Stomach (tissue), 9 donors: ENCODE measurements around the gene UNC80. TPM values are rescaled to one million over a fixed set of nuclear protein-coding genes. Genes with fewer than 3 reads are reported as not detected.

Source experiments
- DNase-seq, 2 donors: peaks; one replicate each; pipeline versions ENCODE4 v3.0.0 to v3.0.0-alpha.2; 2013 to 2019
- H3K27ac ChIP-seq, 5 donors: fragments of 200-600 bp in 4 of 5; sonication (generic) in 4 of 5; one replicate each; pipeline ENCODE4 v1.5.1; 2013 to 2019; ENCODE audit warnings: mild to moderate bottlenecking in 1 of 5, moderate library complexity in 1 of 5
- H3K27me3 ChIP-seq, 3 donors: fragments of 200-600 bp; sonication (generic); one replicate each; pipeline ENCODE4 v1.5.1; 2017 to 2019; ENCODE audit warnings: mixed run types in 1 of 3
- H3K36me3 ChIP-seq, 4 donors: fragments of 200-600 bp; sonication (generic); 1 replicate in 3 of 4; 2 replicates in 1 of 4; pipeline ENCODE4 v1.5.1; 2016 to 2019
- H3K4me1 ChIP-seq, 4 donors: fragments of 200-600 bp; sonication (generic); one replicate each; pipeline ENCODE4 v1.5.1; 2016 to 2019
- H3K4me3 ChIP-seq, 4 donors: fragments of 200-600 bp; sonication (generic) in 3 of 4; one replicate each; pipeline ENCODE4 v1.5.1; 2016 to 2019; ENCODE audit warnings: mild to moderate bottlenecking in 1 of 4
- H3K9me3 ChIP-seq, 4 donors: fragments of 200-600 bp; sonication (generic); one replicate each; pipeline ENCODE4 v1.5.1; 2016 to 2019
- CTCF ChIP-seq, 7 experiments: fragments of 450-650 bp in 4 of 7; fragments of 200-600 bp in 3 of 7; sonication (generic) in 3 of 7; IDR thresholded peaks; one replicate each; pipeline ENCODE4 v1.5.1; 2016 to 2019; ENCODE audit warnings: antibody characterized with exemption in 7 of 7, control low read depth in 2 of 7, mild to moderate bottlenecking in 1 of 7
- EP300 ChIP-seq: sonication (generic); formaldehyde crosslinking; IDR thresholded peaks from one replicate; pipeline ENCODE4 v1.6.1; 2017; ENCODE audit warnings: antibody characterized with exemption
- POLR2A ChIP-seq, 4 donors: fragments of 450-650 bp; IDR thresholded peaks; one replicate each; pipeline ENCODE4 v1.6.1; 2016; ENCODE audit warnings: antibody characterized with exemption in 4 of 4, control low read depth in 2 of 4, mild to moderate bottlenecking in 1 of 4, moderate library complexity in 1 of 4
- POLR2AphosphoS5 ChIP-seq, 3 donors: sonication (generic); formaldehyde crosslinking; IDR thresholded peaks; one replicate each; pipeline ENCODE4 v1.6.1; 2016; ENCODE audit warnings: antibody characterized with exemption in 3 of 3
- WGBS, 5 donors: extraction: QIAGEN DNeasy Blood & Tissue Kit in 3 of 5; methylation state at CpG; one replicate each; pipeline versions ENCODE4 v1.1.5 to v1.1.7; 2013 to 2018; 5-methylcytosine and 5-hydroxymethylcytosine counted together
- intact Hi-C: fragments of 100-400 bp; cut with DNase I; formaldehyde crosslinking; loops from one replicate; pipeline ENCODE4 v1.15.1; 2023; ENCODE audit warnings: low total_unique reads
- polyA plus RNA-seq, 3 donors: library from polyadenylated mRNA; stranded (reverse); fragments of 200-250 nt; gene quantifications; one replicate each; pipeline ENCODE4 v1.2.3, GENCODE V29; 2013
- small RNA-seq, 4 donors: library from RNA; depleted of rRNA; stranded (forward); fragments of <200 nt; gene quantifications; one replicate each; pipeline ENCODE3, GENCODE V24; 2016
- total RNA-seq, 5 donors: library from RNA; depleted of rRNA; stranded (reverse); fragments of >200 nt; gene quantifications; one replicate each; pipeline versions ENCODE4 v1.1.0 to v1.2.3, GENCODE V29; 2014 to 2016
- donor health status: healthy with polysubstance abuse.
- donor health status: Bipolar disorder and iron deficiency.
- donor health status: healthy.

UNC80 gene
- total and polyA plus RNA-seq, 8 donors = 0.08 to 5.1 (median 0.29) TPM; not detected in 1

- peaks cover 0 to 5% (median 0%) of the 10 kb centered on the region in 4 donors for H3K9me3 ChIP-seq
- intact Hi-C loops = no loop called here
- no peak overlapping the region for H3K27ac ChIP-seq
- no peak for DNase-seq
- peaks cover 0 to 41% (median 30%) of the 10 kb centered on the region in 4 donors for H3K36me3 ChIP-seq
- 85 to 98% (median 97%) methylated on average over 2 of the region's 2 CpGs for WGBS, 5 donors
- H3K4me1 ChIP-seq = no peaks in the 10 kb centered on the region
- no peaks in the 10 kb centered on the region for H3K27me3 ChIP-seq
- TF ChIP-seq POLR2AphosphoS5 (IDR thresholded peaks at IDR 0.05) (no peak), EP300 (no peak), POLR2A (IDR thresholded peaks at IDR 0.05) (no peak), CTCF (IDR thresholded peaks at IDR 0.05) (no peak)
- H3K4me3 ChIP-seq = no peak overlapping the region
Observed at GRCh38 chr2:210046851-210047500, 275.3 kb downstream of the UNC80 start.

Small RNA genes lying within 50 kb of the gene (small RNA-seq; reads per million reads assigned to genes)
- gene RNA5SP118 = 0 reads per million in 4 donors

Other genes starting within 250 kb of the UNC80 start
- gene RPE, start 230.8 kb downstream of the UNC80 start, total RNA-seq = 10 to 100 TPM in 3 of 5 donors, 1 to 10 TPM in 2; 1.2 to 91.2 (median 20.0) TPM
- gene RPE, start 230.8 kb downstream of the UNC80 start, polyA plus RNA-seq = 10 to 100 TPM; 15.0 to 25.1 (median 20.9) TPM